Right lung (tissue), 5 donors: ENCODE results near the gene CPNE5. TPM values are rescaled to one million over a fixed set of nuclear protein-coding genes. Genes with fewer than 3 reads are reported as not detected.
A peak's percentile ranks its signal among the peaks of the same experiment; 100 is the strongest.

ENCODE experiments used
- DNase-seq, 2 donors: peaks; one replicate each; pipeline ENCODE4 v3.0.0-alpha.2; 2013
- polyA plus RNA-seq, 5 donors: library from polyadenylated mRNA; unstranded; fragments of 120-200 nt; gene quantifications; one replicate each; pipeline versions ENCODE4 v1.2.1 to v1.2.3, GENCODE V29; 2013; ENCODE audit warnings: inconsistent platforms in 1 of 5, low replicate concordance in 1 of 5; ENCODE audit not compliant: insufficient read length in 5 of 5, insufficient read depth in 1 of 5

Gene CPNE5
- polyA plus RNA-seq, 5 donors = 5.4 to 7.9 (median 6.8) TPM

DNA sequence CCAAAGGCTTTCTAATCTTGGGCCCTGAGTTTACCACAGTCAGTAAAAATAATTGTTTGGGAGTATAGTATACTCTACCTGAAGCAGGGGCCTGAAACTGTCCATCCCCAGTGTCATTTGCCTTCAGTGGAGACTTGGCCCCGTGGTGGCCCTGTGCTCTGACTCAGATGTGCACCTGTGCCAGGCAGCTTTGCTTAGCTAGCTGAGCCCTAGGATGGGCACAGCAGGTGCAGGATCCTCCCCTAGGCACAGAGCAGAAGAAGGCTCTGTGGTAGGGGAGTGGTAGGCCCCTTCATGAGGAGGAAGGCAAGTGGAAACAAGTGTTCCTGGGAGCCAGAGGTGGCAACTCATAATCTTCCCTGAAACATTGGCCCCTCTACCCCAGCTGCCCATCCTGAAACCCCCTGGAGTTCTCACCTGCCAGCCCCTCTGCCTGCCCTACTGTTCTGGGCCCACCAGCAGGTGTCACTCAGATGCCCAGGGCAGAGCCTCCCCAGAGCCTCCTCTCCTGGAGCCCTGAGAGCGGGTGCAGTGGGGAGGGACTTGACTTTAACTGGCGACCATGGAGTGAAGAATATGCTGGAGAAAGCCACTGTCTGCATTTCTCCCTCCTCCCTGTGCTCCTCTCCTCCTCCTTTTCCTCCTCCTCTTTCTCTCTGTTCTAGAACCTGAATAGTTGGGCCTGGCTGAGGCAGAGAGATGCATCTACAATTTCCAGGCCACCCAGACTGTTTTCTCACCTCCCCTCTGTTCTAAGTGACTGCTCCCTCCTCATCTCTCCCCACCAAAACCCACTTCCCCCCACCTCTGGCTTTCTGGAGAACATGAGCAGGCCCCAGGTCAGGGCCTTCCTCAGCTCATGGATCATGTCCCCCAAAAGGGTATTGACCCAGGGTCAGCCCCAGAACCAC lies 2.9 kb downstream of the CPNE5 start:
- no peak for DNase-seq

DNA sequence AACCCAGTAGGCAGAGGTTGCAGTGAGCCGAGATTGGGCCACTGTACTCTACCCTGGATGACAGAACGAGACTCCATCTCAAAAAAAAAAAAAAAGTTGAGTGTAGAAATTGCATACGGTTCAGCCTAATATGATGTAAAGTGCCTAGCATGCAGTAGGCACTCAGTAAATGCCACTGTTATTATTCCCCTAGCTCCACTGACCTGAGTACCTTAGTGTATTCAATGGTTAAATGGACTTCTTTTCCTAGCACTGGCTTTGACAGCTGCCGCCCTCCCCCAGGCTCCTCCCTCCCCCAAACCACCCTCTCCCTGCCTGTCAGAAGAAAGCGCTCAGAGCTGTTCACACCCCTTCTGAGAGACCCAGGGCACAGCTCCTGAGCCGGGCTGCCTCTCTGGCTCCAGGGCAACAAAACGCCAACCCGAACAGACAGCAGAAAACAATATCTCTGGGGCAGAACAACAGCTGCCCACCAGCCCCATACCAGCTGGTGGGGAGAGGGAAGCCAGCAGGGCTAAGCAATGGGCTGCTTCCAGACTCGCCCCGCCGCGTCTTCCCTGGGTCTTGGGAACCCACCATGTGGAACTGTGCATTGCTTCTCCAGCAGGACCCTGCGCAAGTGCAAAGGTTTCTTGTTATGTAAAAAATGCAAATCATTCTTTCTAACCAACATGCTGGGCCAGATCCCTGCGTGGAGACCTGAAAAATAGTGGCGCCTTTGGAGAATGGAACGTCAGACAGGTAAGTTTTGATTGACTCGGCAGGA lies 4.5 kb downstream of the CPNE5 start:
- no peak for DNase-seq

DNA sequence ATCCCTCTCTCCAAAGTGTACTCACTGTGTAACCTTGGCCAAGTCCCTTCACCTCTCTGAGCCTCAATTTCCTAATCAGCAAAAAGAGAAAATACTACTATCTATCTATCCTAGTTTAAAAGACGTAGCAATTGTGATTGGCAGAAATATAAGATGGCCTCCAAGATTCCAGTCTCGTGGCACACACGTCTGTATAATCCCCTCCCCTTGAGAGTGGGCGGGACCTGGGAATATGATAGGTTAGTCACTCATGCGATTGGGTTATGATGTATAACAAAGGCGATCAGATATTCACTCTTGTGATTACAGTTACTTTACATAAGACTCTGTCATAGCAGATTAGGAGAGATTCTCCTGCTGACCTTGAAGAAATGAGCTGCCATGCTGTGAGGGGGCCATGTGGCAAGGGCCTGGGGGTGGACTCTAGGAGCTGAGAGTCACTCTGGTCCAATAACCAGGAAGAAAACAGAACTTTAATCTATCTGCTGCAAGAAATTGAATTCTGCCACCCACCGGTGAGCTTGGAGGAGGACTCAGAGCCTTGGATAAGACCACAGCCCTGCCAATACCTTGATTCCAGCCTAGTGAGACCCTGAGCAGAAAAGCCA lies 6.0 kb downstream of the CPNE5 start:
- no peak for DNase-seq

DNA sequence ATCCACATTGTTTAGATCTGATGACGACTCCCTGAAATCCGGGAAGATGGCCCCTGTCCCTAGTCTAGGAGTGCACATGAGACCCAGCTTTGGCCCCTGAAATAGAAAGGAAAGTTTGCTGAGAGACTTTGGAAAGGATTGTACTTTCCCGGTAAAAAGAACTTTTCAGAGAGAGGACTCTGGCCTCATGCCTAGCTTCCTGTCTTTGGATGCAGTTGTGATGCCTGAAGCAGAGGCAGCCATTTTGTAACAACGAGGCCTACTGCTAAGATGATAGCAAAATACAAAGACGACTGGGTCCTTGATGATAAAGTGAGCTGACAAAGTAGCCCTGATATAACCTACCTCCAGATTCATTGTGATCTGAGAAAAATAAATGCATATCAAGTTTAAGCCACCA lies 6.9 kb downstream of the CPNE5 start:
- no peak for DNase-seq

DNA sequence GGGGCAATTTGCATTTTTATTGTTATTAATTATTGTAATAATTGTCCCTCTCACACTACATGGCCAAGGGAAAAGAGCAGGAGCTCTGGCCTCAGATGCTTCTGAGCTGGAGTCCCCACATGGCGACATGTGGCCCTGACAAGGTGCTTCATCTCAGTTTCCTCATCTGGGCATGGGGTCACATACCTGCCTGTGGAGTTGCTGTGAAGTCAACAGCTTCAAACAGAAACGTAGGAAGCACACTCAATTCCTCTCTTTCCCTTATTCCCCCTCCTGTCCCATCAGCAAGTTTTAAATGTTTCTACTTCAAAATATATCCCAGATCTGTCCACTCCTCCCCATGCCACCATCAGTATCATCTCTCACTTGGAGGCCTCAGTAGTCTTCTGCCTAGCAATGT lies 8.7 kb downstream of the CPNE5 start:
- DNase-seq = no peak

DNA sequence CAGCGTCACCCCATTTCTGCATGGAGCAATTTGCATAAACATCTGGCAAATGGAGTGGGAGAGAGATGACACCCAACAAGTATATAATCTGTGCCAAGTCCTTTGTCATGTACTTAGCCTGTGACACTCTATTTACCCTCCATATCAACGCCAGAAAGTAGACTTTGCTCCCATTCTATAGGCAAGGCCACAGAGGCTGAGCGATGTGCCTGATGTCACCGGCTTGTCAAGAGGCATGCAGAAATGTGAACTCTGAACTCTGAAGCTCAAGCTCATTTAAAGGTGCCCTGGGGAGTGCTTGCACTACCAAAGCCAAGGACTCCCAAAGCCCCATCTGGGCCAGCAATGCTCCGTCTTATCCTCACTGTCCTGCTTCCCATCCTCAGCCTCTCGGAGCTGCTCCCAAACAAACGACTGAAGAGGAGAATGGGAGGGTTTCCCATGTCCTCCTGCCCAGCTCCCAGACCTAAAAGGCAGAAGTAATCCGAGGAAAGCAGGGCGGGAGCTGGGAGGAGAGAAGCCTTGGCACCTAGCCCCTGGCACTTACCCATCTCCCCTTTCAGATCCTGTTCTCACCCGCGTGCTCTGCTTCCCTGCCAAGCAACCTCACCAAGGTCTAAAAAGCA lies 9.2 kb downstream of the CPNE5 start:
- peak in 1 of 2 donors; percentile 50 for DNase-seq

DNA sequence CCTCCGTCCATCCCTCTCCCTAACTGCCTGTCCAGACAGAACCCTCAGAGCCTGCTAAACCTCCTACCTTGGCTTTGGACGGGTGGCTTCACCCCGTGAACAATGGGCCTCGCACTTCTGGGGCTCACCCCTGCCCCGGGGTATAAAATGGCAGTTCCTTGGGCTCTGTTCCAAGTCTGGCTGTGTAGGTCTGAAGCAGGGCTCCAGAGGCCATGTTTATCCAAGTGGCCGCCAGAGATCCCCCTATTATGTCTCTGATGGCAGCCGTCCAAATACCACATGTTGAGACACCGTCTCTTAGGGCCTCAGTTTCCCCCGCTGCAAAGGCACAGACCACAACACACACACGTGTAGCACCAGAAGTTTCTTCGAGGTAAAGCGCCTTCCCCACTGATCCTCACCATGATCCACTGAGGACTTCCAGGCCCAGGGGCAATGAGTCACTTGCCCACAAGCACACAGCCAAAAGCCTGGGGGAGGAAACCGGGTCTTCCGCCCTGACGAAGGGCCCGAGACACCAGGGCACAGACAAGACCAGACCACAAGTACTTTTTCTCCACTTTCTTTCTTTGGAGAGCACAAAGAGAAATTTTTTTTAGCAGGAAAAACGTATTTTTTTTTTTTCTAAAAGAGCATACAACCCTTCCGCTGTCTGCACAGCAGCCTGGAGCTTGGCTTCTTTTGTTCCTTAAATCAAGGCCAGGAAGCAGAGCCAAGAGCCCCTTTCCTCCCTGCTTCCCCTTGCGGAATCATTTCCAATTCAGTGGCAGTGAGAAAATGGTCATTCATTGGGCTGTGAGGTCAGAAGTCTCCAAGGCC lies 11.8 kb downstream of the CPNE5 start:
- DNase-seq = peak in 1 of 2 donors; percentile 48

DNA sequence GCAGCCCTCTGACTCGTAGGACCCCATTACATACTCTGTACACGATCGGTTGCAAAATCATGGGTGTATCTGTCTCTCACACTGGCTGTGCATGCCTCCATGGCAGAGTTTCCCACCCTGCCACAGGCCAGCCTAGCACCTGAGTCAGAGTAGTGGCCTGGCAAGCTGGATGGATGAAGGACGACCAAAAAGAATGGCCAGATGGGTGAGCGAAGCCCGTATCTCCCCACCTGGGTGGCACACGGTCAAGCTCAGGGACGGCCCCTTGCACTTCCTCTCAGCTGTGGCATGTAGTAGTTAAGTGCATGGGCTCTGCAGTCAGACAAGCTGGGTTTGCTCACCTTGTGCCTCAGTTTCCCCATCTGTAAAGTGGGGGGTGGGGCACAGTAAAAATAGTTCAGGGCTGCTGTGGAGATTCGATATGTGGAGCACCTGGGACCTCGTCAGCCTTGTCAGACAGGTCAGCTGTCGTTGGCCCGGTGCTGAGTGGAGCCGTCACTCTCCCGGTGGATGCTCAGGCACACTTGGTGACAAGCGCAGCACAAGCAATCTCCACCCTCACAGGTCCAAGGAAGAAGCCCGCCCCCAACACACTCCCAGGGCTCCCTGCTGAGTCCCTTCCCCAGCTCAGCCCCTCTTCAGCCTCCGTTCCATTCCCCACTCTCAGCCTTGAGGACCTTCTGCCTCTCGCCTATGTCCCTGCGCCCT lies 12.6 kb downstream of the CPNE5 start:
- no peak for DNase-seq

DNA sequence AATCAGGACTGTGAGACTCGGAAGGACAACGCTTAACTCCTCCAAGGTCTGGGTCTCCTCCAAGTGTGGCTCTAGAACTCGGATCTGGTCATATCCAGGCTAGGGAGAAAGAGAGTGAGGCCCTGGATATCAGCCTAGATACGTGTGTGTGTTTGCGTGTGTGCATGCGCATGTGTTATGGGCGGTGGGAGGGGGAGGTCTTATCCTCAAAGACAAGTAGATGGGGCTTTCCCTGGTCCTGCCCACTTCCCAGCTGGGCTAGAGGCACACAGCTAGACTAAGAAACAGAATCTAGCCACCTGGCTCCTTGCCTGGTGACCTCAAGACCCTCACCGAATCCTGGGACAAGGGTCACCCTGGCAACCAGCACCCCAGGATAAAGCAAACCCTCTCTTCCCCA lies 13.2 kb downstream of the CPNE5 start:
- no peak for DNase-seq

DNA sequence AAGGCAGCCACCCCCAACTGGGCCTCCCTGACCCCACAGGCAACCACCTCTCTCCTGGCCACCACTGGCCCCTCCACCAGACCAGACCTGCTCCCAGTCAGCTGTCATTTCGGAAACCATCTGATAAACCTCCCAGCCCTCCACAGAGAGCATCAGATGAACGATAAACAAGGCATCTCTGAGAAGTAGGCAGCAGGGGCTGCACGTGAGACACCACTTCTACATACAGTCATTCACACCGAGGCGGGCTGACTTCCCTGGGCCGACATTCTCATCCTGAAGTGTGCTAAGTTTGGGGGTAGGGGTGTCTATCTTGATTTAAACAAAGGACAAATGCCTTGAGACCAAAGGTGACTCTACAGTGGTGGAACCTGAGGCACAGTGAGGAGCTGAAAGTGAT lies 13.8 kb downstream of the CPNE5 start:
- DNase-seq = no peak

DNA sequence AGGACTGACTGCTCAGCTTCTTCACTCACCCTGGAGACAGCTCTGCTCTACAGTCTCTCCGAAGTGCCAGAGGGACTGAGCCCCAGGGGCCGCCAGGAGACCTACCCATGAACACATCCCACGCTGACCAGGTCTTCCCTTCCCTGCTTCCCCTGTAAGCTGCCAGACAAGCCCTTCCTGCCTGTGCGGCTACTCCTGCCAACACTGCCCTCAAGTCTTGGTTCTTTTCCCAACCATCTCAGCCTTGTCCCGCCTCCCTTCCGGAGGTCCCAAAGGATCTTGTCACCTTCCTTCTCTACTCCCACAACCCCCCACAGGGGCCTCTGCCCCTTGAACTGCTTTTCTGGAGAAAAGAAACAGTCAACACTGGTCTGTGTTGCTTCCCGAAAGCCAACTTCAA lies 15.0 kb downstream of the CPNE5 start:
- no peak for DNase-seq

DNA sequence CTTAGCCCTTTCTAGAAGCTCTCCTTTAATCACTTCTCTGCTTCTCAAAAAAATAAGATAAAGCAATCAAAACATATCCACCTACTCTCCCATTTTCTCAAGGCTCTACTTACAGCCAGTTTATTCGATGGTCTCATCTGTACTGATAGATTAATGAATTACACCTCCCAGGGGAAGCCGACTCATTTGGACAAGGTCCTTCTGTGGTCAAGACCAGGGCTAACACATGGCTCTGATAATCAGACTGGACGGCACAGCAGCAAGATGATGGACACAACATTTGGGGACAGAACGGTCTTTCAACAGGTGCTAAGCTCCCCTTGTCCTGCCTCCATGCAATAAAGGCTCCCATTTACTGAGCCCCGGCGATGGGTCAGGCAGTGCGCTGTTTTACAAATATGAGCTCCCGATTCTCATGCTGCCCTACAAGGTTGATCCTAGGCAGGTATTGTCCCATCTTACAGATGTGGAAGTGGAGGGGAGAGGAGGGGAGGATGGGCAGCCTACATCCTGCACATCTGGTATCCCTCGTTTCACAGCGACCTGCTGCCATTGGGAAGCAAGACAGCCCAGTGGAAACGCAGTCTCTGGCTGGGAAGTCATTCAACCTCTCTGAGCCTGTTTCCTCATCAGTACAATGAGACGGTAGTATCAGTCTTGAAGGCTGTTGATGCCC lies 15.7 kb downstream of the CPNE5 start:
- no peak for DNase-seq

DNA sequence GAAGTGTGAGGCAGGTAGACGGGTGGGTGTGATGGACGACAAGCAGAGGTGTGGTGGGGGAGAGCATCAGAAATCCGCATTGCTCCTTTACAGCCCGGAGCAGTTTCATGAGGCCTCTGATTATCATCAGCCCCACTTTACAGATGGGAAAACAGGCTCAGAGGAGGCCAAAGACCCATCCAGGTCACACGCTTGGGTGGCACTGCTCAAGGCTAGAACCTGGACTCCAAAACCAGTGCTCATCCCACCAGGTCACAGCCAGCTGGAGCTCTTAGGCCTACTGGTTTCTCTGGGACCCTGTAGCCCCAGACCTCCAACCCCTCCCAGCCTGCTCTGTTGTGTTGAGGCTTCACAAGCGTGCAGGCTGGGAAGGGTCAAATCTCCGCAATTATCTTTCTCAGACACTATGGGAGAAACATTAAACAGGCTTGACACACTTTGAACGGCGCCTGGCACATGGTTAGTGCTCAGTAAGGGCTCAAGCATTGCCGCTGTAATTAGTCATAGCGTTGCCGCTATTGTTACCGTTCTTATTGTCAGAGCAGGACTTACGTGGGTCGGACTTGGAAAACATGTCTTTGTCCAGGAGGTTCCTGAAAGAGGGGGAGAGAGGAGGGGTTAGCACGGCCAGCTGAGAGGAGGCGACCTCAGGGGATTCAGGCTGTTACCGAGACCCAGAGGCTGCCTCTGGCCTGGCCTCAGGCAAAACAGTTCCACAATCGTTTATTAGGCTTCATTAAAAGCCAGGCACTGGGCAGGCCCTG lies 16.6 kb downstream of the CPNE5 start:
- DNase-seq = no peak

DNA sequence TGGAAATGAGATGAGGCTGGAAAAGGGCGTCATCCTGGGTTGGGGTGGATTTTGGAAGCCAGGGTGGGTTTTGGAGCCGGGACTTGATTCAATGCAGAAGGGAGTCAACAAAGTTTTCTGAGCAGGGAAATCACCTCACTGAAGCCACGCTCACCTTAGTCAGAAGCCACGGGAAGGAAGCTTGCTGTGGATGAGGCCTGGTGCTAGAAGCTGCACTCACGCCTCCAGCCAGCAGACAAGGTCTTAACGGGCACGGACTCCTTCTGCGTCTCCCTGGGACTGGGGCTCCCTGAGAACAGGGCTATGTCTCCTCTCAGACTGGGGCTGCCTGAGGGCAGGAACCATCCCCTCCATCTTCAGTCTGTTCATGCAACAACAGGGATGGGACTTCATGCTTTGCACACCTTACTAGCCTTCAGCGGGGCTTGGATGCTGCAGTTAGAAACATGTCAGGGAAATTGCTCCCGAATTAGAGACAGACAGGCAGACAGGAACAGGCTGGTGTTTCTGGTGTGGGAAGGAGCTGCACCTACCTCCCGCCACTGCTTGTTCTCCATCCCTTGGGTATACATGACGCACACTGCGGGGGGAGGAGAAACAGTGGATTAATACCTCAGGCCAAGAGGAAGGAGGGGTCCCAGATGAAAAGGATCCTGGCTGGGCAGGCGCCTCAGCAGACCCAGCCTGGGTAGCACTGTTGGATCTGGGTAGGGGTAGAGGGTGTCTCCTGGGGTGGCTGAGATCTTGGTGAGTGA lies 17.5 kb downstream of the CPNE5 start:
- no peak for DNase-seq

DNA sequence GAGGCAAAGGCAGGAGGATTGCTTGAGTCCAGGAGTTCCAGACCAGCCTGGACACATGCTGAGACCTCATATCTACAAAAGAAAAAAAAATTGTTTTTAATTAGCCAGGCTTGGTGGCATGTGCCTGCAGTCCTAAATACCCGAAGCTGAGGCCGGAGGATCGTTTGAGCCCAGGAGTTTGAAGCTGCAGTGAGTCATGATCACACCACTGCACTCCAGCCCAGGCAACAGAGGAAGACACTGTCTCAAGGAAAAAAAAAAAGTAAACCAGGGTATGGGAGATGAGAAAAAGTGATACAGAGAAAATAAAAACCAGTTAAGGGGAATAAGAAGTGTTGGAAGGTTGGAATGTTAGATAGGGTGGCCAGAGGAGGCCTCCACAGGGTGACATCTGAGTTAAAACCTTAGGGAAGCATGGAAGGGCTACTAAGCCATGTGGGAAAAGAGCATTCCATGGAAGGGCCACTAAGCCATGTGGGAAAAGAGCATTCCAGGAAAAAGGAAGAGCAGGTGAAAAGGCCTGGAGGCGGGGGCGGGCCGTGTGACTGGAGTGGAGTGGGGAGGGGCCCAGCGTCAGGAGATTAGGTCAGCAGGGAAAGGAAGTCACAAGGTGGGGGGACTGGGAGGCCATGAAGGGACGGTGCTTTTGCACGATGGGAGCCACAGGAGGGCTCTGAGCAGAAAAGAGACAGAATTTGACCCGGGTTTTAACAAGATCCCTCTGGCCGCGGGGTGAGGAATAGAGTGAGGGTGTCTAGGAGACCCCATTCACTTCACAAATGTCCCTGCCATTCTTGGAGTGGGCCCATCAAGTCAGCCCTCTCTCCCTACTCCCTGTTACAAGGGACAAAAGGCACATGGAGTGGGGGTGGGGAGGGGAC lies 18.3 kb downstream of the CPNE5 start:
- no peak for DNase-seq

DNA sequence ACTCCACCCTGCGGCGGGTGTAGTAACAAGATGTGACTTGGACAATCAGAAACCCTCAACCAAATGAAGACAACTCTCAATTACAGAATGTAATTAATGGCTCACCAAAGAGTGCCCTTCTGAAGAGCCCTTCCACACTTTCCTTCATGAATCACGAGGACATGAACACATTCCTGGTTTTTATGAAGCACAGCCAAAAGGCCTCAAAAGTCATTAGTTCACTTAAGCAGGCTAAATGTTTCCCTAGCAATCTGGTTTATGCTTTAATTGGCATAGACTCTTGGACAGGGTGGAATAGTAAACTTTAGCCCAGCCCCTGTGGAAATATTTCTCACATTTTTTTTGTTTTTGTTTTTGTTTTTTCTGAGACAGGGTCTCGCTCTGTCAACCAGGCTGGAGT lies 20.5 kb downstream of the CPNE5 start:
- DNase-seq = no peak

DNA sequence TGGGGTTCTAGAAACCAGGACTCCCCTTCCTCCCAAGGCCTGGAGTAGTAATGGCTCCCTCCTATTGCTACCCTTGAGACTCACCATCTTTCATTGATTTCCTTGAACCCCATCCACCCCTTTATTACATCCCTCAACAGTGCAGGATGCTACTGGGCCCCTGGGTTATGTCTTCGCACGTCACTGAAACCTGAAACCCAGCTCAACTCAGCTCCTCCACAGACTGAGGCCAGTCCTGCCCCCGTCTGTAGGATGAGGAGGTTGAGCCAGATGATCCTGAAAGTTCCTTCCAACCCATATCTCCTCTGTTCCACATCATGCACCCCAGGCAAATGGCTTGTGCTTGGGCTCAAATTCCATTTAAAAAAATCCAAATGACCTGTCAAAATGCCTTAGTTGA lies 21.4 kb downstream of the CPNE5 start:
- no peak for DNase-seq
